ENCODE results near the gene MEG3.
"Not testable (repeated sequence)": the region's sequence is repeated elsewhere in the genome, so short reads cannot be mapped to it uniquely, and the experiment has no call there.

MEG3 gene

GRCh38 chr14:100816286-100816949, 9.5 kb upstream of the MEG3 start:
- DNase-seq, result no peak

- no peak for DNase-seq
Observed at GRCh38 chr14:100816950-100817901, 8.7 kb upstream of the MEG3 start.

GRCh38 chr14:100818221-100818699, 7.7 kb upstream of the MEG3 start:
- no peak for DNase-seq

DNA sequence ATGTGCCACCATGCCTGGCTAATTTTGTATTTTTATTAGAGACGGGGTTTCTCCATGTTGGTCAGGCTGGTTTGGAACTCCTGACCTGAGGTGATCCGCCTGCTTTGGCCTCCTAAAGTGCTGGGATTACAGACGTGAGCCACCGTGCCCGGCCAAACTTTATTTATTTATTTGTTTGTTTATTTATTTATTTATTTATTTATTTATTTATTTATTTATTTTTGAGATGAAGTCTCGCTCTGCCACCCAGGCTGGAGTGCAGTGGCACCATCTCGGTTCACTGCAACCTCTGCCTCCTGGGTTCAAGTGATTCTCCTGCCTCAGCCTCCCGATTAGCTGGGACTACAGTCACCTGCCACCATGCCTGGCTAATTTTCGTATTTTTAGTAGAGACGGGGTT, 7.0 kb upstream of the MEG3 start:
- DNase-seq, result not testable (repeated sequence)

GRCh38 chr14:100819453-100819828, 6.5 kb upstream of the MEG3 start:
- no peak for DNase-seq

- no peak for DNase-seq
Observed at GRCh38 chr14:100819829-100820475, 6.0 kb upstream of the MEG3 start.

DNA sequence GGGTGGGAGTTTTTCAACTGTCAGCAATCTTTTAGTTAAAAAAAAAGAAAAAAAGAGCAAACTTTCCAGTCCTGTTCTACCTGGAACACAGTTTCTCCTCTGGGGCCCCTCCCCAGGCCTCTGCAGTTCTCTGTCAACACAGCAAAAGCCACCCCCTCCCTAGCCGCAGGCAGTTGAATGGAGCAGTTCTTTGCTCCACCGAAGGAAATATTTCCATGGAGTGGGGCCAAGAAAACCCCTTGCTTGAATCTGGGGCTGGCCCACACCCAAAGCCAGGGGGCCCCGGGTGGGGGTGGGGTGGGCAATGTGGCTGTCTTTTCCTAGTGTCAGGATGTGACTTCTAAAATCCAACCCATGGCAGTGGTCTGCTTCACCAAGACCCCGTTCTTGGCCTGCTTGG, 5.0 kb upstream of the MEG3 start:
- DNase-seq, result no peak

GRCh38 chr14:100822013-100822412, 3.9 kb upstream of the MEG3 start:
- no peak for DNase-seq

DNA sequence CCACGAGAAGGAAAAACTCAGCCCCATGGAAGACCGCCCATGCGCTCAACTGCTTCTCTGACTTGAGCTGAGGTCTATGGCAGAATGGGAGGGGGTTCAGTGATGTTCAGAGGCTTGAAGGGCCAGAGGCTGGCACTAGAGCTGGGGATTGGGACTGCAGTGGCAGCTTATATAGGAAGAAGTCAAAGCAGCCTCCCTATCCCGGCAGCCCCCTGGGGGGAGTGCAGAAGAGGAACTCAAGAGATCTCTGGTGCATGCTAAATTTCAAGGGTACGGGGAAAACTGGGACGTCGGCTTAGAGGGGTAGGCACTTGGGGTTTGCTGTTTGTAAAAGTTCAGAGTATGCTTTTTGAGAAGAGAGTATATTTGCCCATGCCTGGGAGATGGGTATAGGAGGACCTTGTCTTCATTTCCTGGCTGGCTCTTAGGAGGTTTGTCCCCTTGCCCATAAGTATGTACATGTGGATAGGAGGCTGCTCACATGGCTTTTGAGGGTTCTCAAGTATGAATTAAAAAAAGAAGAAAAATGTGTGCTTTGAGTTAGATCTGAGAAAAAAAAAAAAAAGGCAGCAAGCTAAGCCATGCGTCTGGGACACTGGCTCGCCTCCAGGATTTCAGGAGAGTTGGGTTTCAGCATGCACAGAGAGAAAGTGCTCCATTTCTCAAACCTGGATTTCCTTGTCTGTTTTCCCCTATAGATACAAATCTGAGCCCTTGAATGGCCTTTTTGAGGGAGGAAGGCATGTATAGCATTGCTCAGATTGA, 3.2 kb upstream of the MEG3 start:
- DNase-seq, result no peak

DNA sequence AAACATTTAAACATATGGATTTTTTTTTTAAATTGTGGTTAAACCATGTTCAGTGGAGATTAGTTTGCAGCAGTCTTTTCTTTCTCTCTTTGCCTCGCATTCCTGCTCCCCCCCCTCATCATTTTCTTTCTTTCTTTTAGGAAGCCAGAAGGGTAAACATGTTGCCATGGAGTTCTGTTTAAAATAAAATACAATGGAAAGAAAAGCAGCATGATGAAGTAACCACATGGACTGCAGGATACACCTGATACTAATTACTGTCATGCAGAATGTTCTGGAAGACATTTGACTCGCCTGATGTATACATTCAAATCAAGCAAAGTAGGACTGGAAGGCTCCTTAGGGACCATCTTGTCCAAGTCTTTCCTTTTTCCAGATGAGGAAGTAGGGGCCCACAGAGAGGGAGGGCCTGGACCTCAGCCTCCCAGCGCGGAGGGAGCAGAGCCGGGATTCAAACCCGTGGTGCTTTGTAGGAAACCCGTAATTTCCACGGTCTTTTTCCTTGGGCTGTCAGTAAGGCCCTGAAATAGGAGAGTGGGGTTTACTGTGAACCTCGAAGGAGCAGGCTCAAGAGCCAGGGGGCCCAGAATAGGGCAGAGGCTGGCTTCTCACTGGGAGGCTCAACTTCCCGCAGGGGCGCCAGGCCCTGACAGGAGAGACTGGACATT, 2.4 kb upstream of the MEG3 start:
- no peak for DNase-seq

DNA sequence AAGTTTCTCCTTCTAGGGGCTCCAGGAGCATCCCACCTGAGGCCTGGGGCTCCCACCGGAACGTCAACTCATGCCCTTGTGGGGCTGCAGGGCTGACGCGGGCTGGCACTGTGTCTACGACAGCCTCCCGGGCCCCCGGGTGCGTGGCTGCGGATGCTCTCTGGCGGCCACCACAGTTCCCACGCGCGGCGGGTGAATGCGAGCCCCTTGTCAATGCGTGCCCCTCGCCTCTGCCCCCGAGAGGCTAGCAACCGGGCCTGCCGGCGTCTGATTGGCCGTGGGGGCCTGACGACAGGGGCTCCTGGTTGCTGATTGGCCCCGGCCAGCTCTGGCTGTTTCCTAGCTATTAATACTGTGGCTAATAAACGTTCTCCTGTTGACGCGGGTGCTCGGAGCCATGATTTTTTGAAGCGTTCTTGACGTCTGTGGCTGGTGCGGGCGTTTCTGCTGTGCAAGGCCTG, 1.8 kb upstream of the MEG3 start:
- DNase-seq, result no peak

DNA sequence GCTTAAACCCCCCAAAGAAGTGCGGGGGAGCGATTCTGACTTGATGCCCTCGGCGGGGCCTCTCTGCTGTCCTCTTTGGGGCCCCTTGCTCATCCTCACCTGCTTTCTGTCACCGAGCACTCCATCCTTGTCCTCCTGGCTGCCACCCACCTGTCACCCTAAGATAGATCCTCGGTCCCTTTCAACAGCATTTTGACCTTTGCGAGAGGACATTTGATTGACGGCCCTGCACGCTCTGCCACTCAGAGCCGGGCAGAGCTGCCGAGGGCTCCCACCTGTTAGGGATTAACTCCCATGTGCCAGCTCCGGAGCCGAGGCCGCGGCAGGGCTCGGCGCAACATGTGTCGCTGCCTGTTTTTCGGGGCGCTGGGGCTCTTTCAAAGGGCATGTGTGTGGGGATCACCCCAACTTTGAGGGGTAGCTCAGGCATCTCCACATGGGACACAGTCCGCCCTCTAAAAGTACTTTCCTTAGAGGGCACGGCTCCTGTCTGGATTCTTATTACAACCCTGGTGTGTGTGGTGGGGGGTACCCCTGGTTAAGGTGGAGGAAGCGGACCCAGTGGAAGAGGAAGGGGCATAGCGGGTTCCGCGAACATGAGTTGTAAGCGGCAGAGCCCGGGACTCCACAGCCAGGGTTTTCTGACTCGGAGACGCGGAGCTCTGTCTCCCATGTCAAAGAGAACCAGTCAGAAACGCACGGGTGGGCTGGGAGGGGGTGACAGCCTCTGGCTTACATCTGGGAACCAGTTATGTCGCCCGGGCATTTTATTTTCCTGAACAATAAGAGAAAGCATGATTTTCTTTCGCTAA, 811 bp upstream of the MEG3 start:
- DNase-seq, result no peak

DNA sequence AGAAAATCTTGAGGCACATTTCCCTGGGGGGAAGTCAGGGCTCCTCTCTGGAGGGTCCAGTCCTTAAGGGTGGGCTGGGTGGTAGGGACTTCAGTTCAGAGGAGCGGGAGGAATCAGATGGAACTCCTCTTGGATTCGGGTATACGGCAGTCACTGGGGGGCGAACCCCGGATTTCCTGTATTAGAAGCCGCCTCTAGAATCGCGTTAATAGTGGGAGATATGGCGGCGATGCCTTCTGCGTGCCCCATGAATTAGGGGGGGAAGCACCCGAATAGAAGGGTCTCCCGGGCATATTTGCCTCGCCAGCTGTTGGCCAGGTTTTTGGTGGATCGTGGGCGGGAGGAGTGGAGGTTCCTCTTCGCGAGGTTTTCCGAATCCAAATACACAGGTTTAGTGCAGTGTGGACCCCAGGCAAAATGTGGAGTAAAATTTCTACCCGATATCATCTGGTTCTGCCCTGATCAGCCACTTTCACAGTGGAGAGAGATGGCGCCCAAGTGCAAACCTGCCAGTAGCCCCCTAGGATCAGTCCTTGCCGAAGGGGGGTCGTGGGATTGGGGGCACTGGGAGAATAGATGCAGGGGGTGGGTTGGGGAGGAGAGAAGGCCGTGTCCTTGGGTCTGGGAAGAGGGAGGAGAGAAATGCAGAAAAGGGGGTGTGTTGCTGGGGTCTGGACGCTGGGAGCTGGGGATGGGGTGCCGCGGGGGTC, 628 bp downstream of the MEG3 start:
- DNase-seq, result no peak

GRCh38 chr14:100827101-100828021, 1.4 kb downstream of the MEG3 start:
- no peak for DNase-seq

DNA sequence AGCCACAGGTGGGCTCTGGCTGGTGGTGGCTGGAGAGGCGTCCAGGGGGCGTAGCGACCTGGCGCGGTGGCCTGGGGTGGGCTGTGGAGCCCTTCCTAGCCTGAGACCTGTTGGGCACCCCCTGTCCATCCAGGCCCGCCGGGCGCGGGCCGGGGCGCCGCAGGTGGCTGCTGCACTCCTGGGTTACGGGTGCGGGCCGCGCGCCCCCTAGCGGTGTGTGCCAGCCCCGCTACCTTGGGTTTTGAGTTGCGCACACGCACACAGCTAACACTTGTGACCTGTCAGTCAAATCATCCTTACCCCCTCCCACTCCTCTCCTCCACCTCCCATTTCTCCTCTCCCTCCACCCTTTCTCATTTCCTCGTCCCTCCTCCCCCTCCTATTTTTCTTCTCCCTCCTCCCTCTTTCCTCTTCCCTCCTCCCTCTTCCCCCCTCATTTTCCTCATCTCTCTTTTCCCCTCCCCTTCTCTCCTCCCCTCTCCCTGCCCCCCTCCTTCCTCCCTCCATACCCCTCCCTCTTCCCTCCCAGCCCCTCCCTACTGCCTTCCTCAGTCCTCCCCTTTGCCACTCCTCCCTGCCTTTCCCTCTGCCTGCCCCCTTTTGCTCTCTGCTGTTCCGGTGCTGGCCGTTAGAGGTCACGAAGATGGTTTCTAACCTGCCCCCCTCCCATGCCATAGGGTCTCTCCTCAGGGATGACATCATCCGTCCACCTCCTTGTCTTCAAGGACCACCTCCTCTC, 2.3 kb downstream of the MEG3 start:
- no peak for DNase-seq

DNA sequence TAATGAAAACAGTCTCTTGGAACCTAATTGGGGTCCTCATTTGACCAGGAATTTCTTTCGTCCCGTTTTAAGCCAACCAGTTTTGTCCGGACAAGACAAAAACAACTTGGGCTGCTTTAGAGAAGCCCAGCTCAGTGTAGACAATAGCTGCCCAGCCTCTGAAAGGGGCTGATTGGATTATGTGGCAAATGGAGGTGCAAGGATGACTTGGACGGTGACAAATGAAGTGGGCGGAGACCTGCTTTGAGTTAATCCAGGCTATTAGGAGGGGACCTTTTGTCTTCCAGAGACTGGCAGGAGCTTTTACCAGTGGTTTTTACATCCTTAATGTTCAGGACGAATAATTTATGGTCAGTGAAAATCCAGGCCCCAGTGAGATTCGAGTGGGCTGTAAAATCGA, 4.8 kb downstream of the MEG3 start:
- no peak for DNase-seq

- DNase-seq, result no peak
Observed at GRCh38 chr14:100832311-100832960, 6.5 kb downstream of the MEG3 start.

Data from T-helper 2 cell (primary cell).